GM18517 (cell line): ENCODE measurements around the gene SCRN1.

Experiments
- ATAC-seq: cut with Tn5 transposase; IDR thresholded peaks from one replicate; pipeline ENCODE4 v1.9.1; 2021; ENCODE audit warnings: mild to moderate bottlenecking, moderate library complexity; ENCODE audit not compliant: unreplicated experiment

SCRN1 gene

GRCh38 chr7:29929018-29929807 lies 60.4 kb downstream of the SCRN1 start:
- ATAC-seq, result no peak

GRCh38 chr7:29926741-29927140 lies 62.9 kb downstream of the SCRN1 start:
- ATAC-seq, result no peak

- no peak for ATAC-seq
Observed at GRCh38 chr7:29926216-29926615, 63.4 kb downstream of the SCRN1 start.

- no peak for ATAC-seq
Observed at GRCh38 chr7:29924684-29925083, 64.9 kb downstream of the SCRN1 start.

GRCh38 chr7:29924006-29924405 lies 65.6 kb downstream of the SCRN1 start:
- ATAC-seq, result no peak

GRCh38 chr7:29922921-29923700 lies 66.5 kb downstream of the SCRN1 start:
- ATAC-seq, result no peak

GRCh38 chr7:29921404-29922010 lies 68.1 kb downstream of the SCRN1 start:
- peak; percentile 89 for ATAC-seq

GRCh38 chr7:29920491-29920890 lies 69.1 kb downstream of the SCRN1 start:
- ATAC-seq, result no peak

- ATAC-seq, result no peak
Observed at GRCh38 chr7:29919790-29920189, 69.8 kb downstream of the SCRN1 start.

- no peak for ATAC-seq
Observed at GRCh38 chr7:29918850-29919249, 70.8 kb downstream of the SCRN1 start.

- ATAC-seq, result no peak
Observed at GRCh38 chr7:29917641-29918040, 72.0 kb downstream of the SCRN1 start.

- no peak for ATAC-seq
Observed at GRCh38 chr7:29915481-29916215, 74.0 kb downstream of the SCRN1 start.

- no peak for ATAC-seq
Observed at GRCh38 chr7:29914180-29914579, 75.4 kb downstream of the SCRN1 start.

GRCh38 chr7:29906200-29907022 lies 83.2 kb downstream of the SCRN1 start:
- no peak for ATAC-seq

GRCh38 chr7:29900745-29901144 lies 88.9 kb downstream of the SCRN1 start:
- no peak for ATAC-seq

GRCh38 chr7:29898301-29898700 lies 91.3 kb downstream of the SCRN1 start:
- no peak for ATAC-seq

- ATAC-seq, result no peak
Observed at GRCh38 chr7:29896685-29897411, 92.8 kb downstream of the SCRN1 start.

- ATAC-seq, result no peak
Observed at GRCh38 chr7:29895559-29895958, 94.0 kb downstream of the SCRN1 start.

GRCh38 chr7:29894256-29894655 lies 95.3 kb downstream of the SCRN1 start:
- no peak for ATAC-seq
